ENCODE measurements around the gene NRAP.

- TF ChIP-seq POLR2A (IDR thresholded peaks at IDR 0.05; ENCODE audit: low read length) (no peak), GATA1 (IDR thresholded peaks at IDR 0.05; ENCODE audit: low read depth, low read length) (no peak)
Observed at GRCh38 chr10:113643183-113643582, 20.7 kb downstream of the NRAP start.
